HUES6 (cell line): ENCODE results near the gene TBC1D9B.

Experiments used
- H3K27ac ChIP-seq: 2 replicates; pipeline ENCODE4 v1.7.0; 2013; ENCODE audit warnings: low read depth, mild to moderate bottlenecking, low read length, inconsistent platforms
- H3K27me3 ChIP-seq: 2 replicates; pipeline ENCODE4 v1.6.1; 2013; ENCODE audit warnings: low read length; ENCODE audit not compliant: control insufficient read depth, insufficient read depth
- H3K36me3 ChIP-seq: 2 replicates; pipeline ENCODE4 v1.6.1; 2013; ENCODE audit warnings: low read length; ENCODE audit not compliant: control insufficient read depth, insufficient read depth
- H3K4me1 ChIP-seq: 2 replicates; pipeline ENCODE4 v1.6.1; 2013; ENCODE audit warnings: low read length; ENCODE audit not compliant: control insufficient read depth, insufficient read depth
- H3K4me3 ChIP-seq: 2 replicates; pipeline ENCODE4 v1.5.1; 2013; ENCODE audit warnings: low read depth, low read length
- H3K9ac ChIP-seq: one replicate; pipeline ENCODE4 v1.6.1; 2013; ENCODE audit warnings: mild to moderate bottlenecking, low read length
- H3K9me3 ChIP-seq: 2 replicates; pipeline ENCODE4 v1.6.1; 2013; ENCODE audit warnings: low read depth, low read length; ENCODE audit not compliant: control insufficient read depth, insufficient read depth

Gene TBC1D9B

GRCh38 chr5:179834120-179834519 is 73.6 kb downstream of the TBC1D9B start:
- peaks cover 87% of the 10 kb centered on the region for H3K36me3 ChIP-seq
- H3K9ac ChIP-seq, result no peak overlapping the region
- H3K27ac ChIP-seq, result no peak overlapping the region
- H3K4me1 ChIP-seq, result peaks cover 8% of the 10 kb centered on the region; the same call in 1 of the 2 replicates
- no peaks in the 10 kb centered on the region for H3K27me3 ChIP-seq
- no peak overlapping the region for H3K4me3 ChIP-seq
- H3K9me3 ChIP-seq, result no peaks in the 10 kb centered on the region

- no peak overlapping the region for H3K27ac ChIP-seq
- H3K36me3 ChIP-seq, result peaks cover 89% of the 10 kb centered on the region
- no peaks in the 10 kb centered on the region for H3K9me3 ChIP-seq
- no peak overlapping the region for H3K9ac ChIP-seq
- H3K4me3 ChIP-seq, result no peak overlapping the region
- H3K4me1 ChIP-seq, result peaks cover 13% of the 10 kb centered on the region
- H3K27me3 ChIP-seq, result no peaks in the 10 kb centered on the region
These were observed 74.0 kb downstream of the TBC1D9B start for GRCh38 chr5:179833709-179834070.

- no peaks in the 10 kb centered on the region for H3K27me3 ChIP-seq
- H3K9ac ChIP-seq, result no peak overlapping the region
- peaks cover 15% of the 10 kb centered on the region for H3K4me1 ChIP-seq
- peaks cover 87% of the 10 kb centered on the region for H3K36me3 ChIP-seq
- H3K4me3 ChIP-seq, result no peak overlapping the region
- no peaks in the 10 kb centered on the region for H3K9me3 ChIP-seq
- no peak overlapping the region for H3K27ac ChIP-seq
These were observed 74.5 kb downstream of the TBC1D9B start for GRCh38 chr5:179833056-179833708.

GRCh38 chr5:179832039-179832745 is 75.5 kb downstream of the TBC1D9B start:
- Histone ChIP-seq H3K4me3 (no peak overlapping the region), H3K27ac (no peak overlapping the region), H3K36me3 (peaks cover 87% of the 10 kb centered on the region), H3K9ac (no peak overlapping the region), H3K4me1 (peaks cover 22% of the 10 kb centered on the region), H3K9me3 (no peaks in the 10 kb centered on the region), H3K27me3 (no peaks in the 10 kb centered on the region)

GRCh38 chr5:179830818-179831468 is 76.8 kb downstream of the TBC1D9B start:
- Histone ChIP-seq H3K4me1 (peaks cover 22% of the 10 kb centered on the region), H3K27me3 (no peaks in the 10 kb centered on the region), H3K27ac (no peak overlapping the region), H3K9ac (no peak overlapping the region), H3K36me3 (peaks cover 86% of the 10 kb centered on the region), H3K4me3 (no peak overlapping the region), H3K9me3 (no peaks in the 10 kb centered on the region)

GRCh38 chr5:179829732-179830435 is 77.8 kb downstream of the TBC1D9B start:
- 0 out of 2 replicates have a peak overlapping the region, but pooled peaks have one; percentile 3 for H3K27ac ChIP-seq
- no peak overlapping the region for H3K9ac ChIP-seq
- H3K27me3 ChIP-seq, result no peaks in the 10 kb centered on the region
- H3K36me3 ChIP-seq, result peaks cover 91% of the 10 kb centered on the region
- H3K9me3 ChIP-seq, result no peaks in the 10 kb centered on the region
- peaks cover 22% of the 10 kb centered on the region for H3K4me1 ChIP-seq
- H3K4me3 ChIP-seq, result no peak overlapping the region

GRCh38 chr5:179828756-179829421 is 78.8 kb downstream of the TBC1D9B start:
- no peak overlapping the region for H3K9ac ChIP-seq
- no peak overlapping the region for H3K4me3 ChIP-seq
- H3K9me3 ChIP-seq, result no peaks in the 10 kb centered on the region
- no peak overlapping the region for H3K27ac ChIP-seq
- H3K27me3 ChIP-seq, result no peaks in the 10 kb centered on the region
- H3K36me3 ChIP-seq, result peaks cover 97% of the 10 kb centered on the region
- H3K4me1 ChIP-seq, result peaks cover 22% of the 10 kb centered on the region

- no peaks in the 10 kb centered on the region for H3K27me3 ChIP-seq
- no peak overlapping the region for H3K27ac ChIP-seq
- H3K36me3 ChIP-seq, result peaks cover 97% of the 10 kb centered on the region
- no peaks in the 10 kb centered on the region for H3K9me3 ChIP-seq
- H3K9ac ChIP-seq, result no peak overlapping the region
- peaks cover 23% of the 10 kb centered on the region for H3K4me1 ChIP-seq
- H3K4me3 ChIP-seq, result no peak overlapping the region
These were observed 80.0 kb downstream of the TBC1D9B start for GRCh38 chr5:179827680-179828079.

- Histone ChIP-seq H3K9ac (no peak overlapping the region), H3K9me3 (no peaks in the 10 kb centered on the region), H3K4me1 (peaks cover 32% of the 10 kb centered on the region), H3K27ac (no peak overlapping the region), H3K27me3 (no peaks in the 10 kb centered on the region), H3K4me3 (no peak overlapping the region), H3K36me3 (peaks cover 86% of the 10 kb centered on the region)
These were observed 82.0 kb downstream of the TBC1D9B start for GRCh38 chr5:179825655-179826182.

GRCh38 chr5:179824745-179825112 is 83.0 kb downstream of the TBC1D9B start:
- Histone ChIP-seq H3K27me3 (no peaks in the 10 kb centered on the region), H3K9me3 (no peaks in the 10 kb centered on the region), H3K9ac (no peak overlapping the region), H3K4me1 (peaks cover 38% of the 10 kb centered on the region), H3K27ac (no peak overlapping the region), H3K36me3 (peaks cover 76% of the 10 kb centered on the region), H3K4me3 (no peak overlapping the region)
